ENCODE results near the gene BGN.

Gene BGN

DNA sequence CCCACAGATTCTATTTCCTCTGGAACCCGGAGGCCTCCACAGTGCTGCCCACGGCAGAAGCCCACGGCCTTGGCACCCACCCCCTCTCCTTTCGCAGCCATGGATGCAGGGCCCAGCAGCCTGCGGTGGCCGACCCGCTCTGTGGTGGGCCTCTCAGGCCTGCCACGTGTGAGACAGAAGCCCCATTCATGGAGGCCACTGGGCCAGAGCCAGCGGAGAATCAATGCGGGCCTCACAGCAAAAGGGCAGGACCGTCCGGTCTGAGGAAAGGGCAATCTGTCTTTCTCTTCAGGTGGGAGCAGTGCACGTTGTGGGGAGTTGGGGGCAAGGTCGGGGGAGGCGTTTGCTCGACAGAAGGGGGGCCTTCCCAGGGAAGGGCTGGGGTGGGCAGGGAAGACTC is 16.0 kb upstream of the BGN start:
- TF ChIP-seq, protein P1, sequence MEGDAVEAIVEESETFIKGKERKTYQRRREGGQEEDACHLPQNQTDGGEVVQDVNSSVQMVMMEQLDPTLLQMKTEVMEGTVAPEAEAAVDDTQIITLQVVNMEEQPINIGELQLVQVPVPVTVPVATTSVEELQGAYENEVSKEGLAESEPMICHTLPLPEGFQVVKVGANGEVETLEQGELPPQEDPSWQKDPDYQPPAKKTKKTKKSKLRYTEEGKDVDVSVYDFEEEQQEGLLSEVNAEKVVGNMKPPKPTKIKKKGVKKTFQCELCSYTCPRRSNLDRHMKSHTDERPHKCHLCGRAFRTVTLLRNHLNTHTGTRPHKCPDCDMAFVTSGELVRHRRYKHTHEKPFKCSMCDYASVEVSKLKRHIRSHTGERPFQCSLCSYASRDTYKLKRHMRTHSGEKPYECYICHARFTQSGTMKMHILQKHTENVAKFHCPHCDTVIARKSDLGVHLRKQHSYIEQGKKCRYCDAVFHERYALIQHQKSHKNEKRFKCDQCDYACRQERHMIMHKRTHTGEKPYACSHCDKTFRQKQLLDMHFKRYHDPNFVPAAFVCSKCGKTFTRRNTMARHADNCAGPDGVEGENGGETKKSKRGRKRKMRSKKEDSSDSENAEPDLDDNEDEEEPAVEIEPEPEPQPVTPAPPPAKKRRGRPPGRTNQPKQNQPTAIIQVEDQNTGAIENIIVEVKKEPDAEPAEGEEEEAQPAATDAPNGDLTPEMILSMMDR (IDR thresholded peaks at IDR 0.05; ENCODE audit: low read depth, low read length): no peak
- no peak for DNase-seq (ENCODE audit: low read depth, low spot score)
- in situ Hi-C loops (cut with HindIII; ENCODE audit: low sequenced_read_pairs): no loop called here
- no peak overlapping the region for H3K4me3 ChIP-seq (ENCODE audit: low read depth, low read length)

GRCh38 chrX:153481043-153481442 is 13.7 kb upstream of the BGN start:
- TF ChIP-seq, protein P1 (IDR thresholded peaks at IDR 0.05; ENCODE audit: low read depth, low read length): no peak

DNA sequence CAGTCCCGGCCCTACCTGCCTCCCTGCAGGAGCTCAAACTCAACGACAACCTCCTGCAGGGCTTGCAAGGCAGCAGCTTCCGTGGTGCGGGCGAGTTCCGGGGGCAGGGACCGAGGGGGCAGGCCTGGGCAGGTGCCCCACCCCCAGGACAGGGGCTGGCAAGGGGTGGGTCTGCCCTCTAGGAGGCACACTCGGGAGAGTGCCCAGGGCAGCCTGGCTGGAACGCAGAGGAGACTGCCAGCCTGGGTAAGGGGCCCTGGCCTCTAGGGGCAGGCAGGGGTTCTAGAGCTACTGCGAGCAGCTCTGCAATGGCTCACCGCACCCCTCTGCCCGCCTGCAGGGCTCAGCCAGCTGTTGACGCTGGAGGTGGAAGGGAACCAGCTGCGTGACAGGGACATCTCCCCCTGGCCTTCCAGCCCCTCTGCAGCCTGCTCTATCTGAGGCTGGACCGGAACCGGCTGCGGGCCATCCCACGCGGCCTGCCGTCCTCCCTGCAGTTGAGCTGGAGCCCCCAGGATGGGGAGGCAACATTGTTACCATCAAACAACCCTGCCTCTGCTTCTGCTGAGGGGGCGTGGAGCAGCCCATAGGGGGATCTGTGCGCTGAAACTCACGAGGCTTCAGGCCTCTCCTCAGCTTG is 12.3 kb upstream of the BGN start:
- TF ChIP-seq, protein P1 (IDR thresholded peaks at IDR 0.05; ENCODE audit: low read depth, low read length): no peak
- no peak overlapping the region for H3K4me3 ChIP-seq (ENCODE audit: low read depth, low read length)
- in situ Hi-C loops (cut with HindIII; ENCODE audit: low sequenced_read_pairs): no loop called here
- no peak for DNase-seq (ENCODE audit: low read depth, low spot score)

More at GRCh38 chrX:153481043-153481442, 13.7 kb upstream of the BGN start:
- no peak overlapping the region for H3K4me3 ChIP-seq (ENCODE audit: low read depth, low read length)
- DNase-seq (ENCODE audit: low read depth, low spot score): no peak
- in situ Hi-C loops (cut with HindIII; ENCODE audit: low sequenced_read_pairs): no loop called here

GRCh38 chrX:153485396-153486080 is 9.2 kb upstream of the BGN start:
- in situ Hi-C loops (cut with HindIII; ENCODE audit: low sequenced_read_pairs): no loop called here
- TF ChIP-seq, protein P1 (IDR thresholded peaks at IDR 0.05; ENCODE audit: low read depth, low read length): no peak
- H3K4me3 ChIP-seq (ENCODE audit: low read depth, low read length): no peak overlapping the region
- DNase-seq (ENCODE audit: low read depth, low spot score): no peak

GRCh38 chrX:153486171-153486570 is 8.6 kb upstream of the BGN start:
- in situ Hi-C loops (cut with HindIII; ENCODE audit: low sequenced_read_pairs): no loop called here
- no peak overlapping the region for H3K4me3 ChIP-seq (ENCODE audit: low read depth, low read length)
- no peak for DNase-seq (ENCODE audit: low read depth, low spot score)
- TF ChIP-seq, protein P1 (IDR thresholded peaks at IDR 0.05; ENCODE audit: low read depth, low read length): no peak

- no peak overlapping the region for H3K4me3 ChIP-seq (ENCODE audit: low read depth, low read length)
- in situ Hi-C loops (cut with HindIII; ENCODE audit: low sequenced_read_pairs): no loop called here
- TF ChIP-seq, protein P1 (IDR thresholded peaks at IDR 0.05; ENCODE audit: low read depth, low read length): no peak
- no peak for DNase-seq (ENCODE audit: low read depth, low spot score)
These were observed 7.1 kb upstream of the BGN start for GRCh38 chrX:153487590-153488071.
